Hepatocyte (in vitro differentiated cells): ENCODE results near the gene DLG2.

ENCODE experiments used
- CTCF ChIP-seq: fragments of 200-600 bp; sonication (generic); IDR thresholded peaks from 2 replicates; pipeline ENCODE4 v1.5.1; 2016; ENCODE audit warnings: antibody characterized with exemption, mild to moderate bottlenecking; ENCODE audit not compliant: poor library complexity
- EZH2 ChIP-seq: fragments of 200-600 bp; sonication (generic); IDR thresholded peaks from 2 replicates; pipeline ENCODE4 v1.6.1; 2016; ENCODE audit warnings: antibody characterized with exemption, mild to moderate bottlenecking, borderline replicate concordance

GRCh38 chr11:85472953-85473352, 154.2 kb downstream of the DLG2 start:
- TF ChIP-seq CTCF (no peak), EZH2 (no peak)
